MV-4-11 (cell line): ENCODE results near the gene TMEM272.

ENCODE experiments used
- DNase-seq: peaks from one replicate; lab custom pipeline; 2025; lab: John Stamatoyannopoulos, UW

TMEM272 gene

GRCh38 chr13:51781246-51782022 is 63.5 kb downstream of the TMEM272 start:
- DNase-seq = no peak

- DNase-seq = no peak
These were observed 64.9 kb downstream of the TMEM272 start for GRCh38 chr13:51780099-51780498.

GRCh38 chr13:51778392-51778791 is 66.6 kb downstream of the TMEM272 start:
- peak; percentile 69 for DNase-seq

- DNase-seq = no peak
These were observed 67.1 kb downstream of the TMEM272 start for GRCh38 chr13:51777921-51778320.

- no peak for DNase-seq
These were observed 68.8 kb downstream of the TMEM272 start for GRCh38 chr13:51776179-51776578.

GRCh38 chr13:51773515-51773914 is 71.5 kb downstream of the TMEM272 start:
- DNase-seq = no peak

- no peak for DNase-seq
These were observed 72.2 kb downstream of the TMEM272 start for GRCh38 chr13:51772781-51773180.

- DNase-seq = no peak
These were observed 72.9 kb downstream of the TMEM272 start for GRCh38 chr13:51772105-51772455.

- DNase-seq = no peak
These were observed 73.4 kb downstream of the TMEM272 start for GRCh38 chr13:51771418-51772104.

GRCh38 chr13:51770681-51771417 is 74.1 kb downstream of the TMEM272 start:
- DNase-seq = peak; percentile 61

DNA sequence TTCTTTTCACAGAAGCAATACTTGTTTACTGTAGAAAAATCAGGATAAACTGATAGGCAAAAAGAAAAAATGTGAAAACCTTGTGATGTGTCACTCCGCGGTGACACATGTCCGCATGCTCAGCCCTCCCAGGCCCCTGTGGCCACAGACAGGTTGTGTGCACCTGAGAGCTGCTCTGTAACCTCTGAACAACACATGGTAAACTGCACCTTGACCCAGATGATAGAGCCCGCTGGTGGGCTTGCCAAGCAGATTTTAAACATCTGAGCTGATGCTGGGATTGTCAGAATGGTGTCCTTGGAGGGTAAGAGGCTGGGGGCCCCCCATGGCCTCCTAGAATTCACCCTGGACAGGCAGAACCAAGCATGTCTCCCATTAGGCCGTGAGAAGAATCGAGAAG is 74.8 kb downstream of the TMEM272 start:
- DNase-seq = no peak

DNA sequence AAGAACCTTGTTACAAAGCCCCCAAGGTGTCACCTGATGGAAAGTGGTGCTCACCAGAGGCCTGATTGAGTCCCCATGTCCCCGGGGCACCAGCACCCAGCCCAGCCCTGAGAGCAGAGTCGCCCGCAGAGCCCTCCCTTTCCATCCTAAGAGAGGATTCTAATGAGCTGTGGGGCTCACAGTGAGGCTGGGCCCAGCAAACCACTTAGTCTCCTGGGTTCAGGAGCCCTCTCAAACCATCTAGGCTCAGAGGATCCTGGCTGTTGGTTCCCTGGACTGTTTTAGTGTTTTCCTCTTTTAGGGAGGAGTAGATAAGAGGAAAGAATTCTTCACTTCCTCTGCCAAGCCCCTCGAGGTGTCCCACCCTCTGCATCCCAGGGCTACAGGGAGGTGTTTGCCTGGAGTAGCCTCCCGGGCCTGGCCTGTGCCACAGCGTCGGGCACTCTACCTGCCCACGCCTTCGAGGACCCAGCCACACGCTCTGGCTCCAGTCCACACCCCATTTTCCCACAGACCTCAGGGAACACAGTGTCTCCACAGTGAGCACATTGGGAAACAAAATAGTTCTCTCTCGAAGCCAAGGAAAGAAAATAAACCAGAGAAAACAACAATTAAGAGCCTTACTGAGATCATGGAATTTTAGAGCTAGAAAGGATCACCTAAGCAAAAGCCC is 75.4 kb downstream of the TMEM272 start:
- no peak for DNase-seq

GRCh38 chr13:51768976-51769375 is 76.0 kb downstream of the TMEM272 start:
- DNase-seq = no peak

GRCh38 chr13:51768378-51768921 is 76.5 kb downstream of the TMEM272 start:
- no peak for DNase-seq

DNA sequence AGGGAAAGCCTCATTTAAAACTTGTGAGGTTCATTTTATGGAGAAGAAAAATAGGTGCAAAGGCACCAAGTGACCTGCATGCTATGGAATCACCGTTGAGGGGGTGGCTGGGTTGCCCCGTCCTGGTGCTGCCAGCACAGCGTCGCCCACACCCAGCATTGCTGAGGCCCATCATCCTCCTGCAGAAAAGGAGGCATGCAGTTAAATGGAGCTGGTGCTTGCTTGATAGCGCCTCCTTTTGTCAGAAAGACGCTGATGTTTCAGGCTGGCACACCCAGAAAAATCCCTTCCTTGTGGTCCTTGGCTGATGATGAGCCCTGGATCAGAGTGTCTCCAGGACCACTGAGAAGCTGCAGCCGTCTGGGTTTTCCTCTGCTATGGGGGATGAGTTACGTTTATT is 77.9 kb downstream of the TMEM272 start:
- no peak for DNase-seq

- DNase-seq = no peak
These were observed 79.8 kb downstream of the TMEM272 start for GRCh38 chr13:51765142-51765515.

DNA sequence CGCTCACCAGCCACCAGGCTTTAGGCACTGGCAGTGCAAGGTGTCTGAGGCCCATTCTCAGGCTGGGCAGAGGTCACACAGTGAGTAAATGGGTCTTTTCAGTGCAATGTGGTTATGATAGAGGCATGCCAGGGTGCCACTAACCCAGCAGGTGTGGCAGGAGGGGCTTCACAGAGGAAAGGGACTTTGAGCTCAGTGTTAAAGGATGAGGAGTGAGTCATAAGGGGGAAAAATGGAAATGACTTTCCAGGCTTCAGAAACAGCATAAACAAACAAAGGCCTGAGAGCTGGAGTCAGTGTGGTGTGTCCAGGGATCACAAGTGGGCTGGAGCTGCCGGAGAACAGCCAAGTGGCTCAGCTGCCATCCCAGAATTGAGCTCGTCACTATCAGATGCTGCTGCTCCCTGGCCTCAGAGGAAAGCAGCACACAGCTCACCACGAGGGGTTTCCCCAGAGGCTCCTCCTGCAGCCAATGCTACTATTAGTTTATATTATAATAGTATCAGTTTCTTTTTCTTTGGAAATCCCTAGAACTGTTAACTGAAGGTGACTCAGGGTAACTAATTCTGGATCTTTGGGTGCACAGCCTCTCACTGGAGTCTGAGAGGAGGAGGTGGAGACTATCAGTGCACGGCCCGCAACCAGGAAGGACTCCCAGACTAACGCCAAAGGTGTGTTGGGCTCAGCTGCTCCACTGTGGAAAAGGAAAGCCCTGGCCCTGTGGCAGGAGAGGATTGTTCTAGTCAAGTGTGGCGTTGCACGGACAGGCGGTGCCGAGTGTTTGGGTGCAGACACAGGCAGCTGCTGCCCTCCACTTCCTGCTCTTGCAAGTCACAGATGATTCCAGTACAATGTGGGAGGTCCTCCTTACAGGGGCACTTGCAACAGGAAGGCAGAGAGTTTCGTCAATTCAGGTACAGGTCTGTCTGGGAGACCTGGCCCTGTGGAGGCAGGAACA is 80.5 kb downstream of the TMEM272 start:
- no peak for DNase-seq

GRCh38 chr13:51763486-51763885 is 81.5 kb downstream of the TMEM272 start:
- DNase-seq = no peak
